A549 (cell line): ENCODE results near the gene SLC2A13.

Experiments
- POLR2A ChIP-seq: IDR thresholded peaks from 2 replicates; pipeline ENCODE4 v1.6.1; 2012; ENCODE audit warnings: mild to moderate bottlenecking, low read length
- TF ChIP-seq, protein P1 (sequence below): fragments of >200 bp; sonication (Bioruptor Twin); formaldehyde crosslinking; IDR thresholded peaks from 3 replicates; pipeline ENCODE4 v1.5.1; 2016

DNA sequence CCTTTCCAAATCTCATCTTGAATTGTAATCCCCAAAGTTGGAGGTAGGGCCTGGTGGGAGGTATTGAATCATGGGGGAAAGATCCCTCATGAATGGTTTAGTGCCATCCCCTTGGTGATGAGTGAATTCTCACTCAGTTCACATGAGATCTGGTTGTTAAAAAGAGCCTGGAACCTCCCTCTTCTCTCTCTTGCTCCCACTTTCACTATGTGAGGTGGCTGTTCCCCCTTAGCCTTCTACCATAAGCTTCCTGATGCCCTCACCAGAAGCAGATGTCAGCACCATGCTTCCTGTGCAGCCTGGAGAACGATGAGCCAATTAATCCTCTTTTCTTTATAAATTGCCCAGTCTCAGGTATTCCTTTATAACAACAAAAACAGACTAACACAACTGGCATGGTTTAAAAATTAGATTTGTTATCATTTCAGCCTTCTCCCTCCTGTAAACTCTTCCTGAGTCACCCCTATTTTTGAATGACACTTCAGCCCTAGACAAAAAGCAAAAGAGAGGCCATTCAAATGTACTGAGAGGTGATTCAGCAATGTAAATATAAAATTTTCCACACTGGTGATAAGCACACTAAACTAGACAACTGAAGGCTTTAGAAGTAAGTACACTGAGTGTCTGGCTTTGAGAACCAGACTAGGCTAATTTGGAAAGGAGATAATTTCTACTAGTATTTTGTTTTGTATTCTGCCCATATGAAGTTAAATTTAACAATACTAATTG lies 274.1 kb downstream of the SLC2A13 start:
- TF ChIP-seq, protein P1, sequence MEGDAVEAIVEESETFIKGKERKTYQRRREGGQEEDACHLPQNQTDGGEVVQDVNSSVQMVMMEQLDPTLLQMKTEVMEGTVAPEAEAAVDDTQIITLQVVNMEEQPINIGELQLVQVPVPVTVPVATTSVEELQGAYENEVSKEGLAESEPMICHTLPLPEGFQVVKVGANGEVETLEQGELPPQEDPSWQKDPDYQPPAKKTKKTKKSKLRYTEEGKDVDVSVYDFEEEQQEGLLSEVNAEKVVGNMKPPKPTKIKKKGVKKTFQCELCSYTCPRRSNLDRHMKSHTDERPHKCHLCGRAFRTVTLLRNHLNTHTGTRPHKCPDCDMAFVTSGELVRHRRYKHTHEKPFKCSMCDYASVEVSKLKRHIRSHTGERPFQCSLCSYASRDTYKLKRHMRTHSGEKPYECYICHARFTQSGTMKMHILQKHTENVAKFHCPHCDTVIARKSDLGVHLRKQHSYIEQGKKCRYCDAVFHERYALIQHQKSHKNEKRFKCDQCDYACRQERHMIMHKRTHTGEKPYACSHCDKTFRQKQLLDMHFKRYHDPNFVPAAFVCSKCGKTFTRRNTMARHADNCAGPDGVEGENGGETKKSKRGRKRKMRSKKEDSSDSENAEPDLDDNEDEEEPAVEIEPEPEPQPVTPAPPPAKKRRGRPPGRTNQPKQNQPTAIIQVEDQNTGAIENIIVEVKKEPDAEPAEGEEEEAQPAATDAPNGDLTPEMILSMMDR = no peak
- no peak for TF ChIP-seq POLR2A
